RWPE2 (cell line): ENCODE measurements around the gene DMAC2.

Experiments used
- ATAC-seq: fragments of 200-7000 bp; cut with Tn5 transposase; 3 replicates; pipeline ENCODE4 v1.9.1; 2021; ENCODE audit warnings: low read depth
- DNase-seq: peaks from one replicate; pipeline ENCODE4 v3.0.0-alpha.2; 2020; ENCODE audit warnings: low spot score
- H3K27ac ChIP-seq: fragments of 450-650 bp; 2 replicates; pipeline ENCODE4 v1.5.1; 2017; ENCODE audit warnings: mild to moderate bottlenecking; ENCODE audit not compliant: poor library complexity, severe bottlenecking
- H3K27me3 ChIP-seq: fragments of 250-450 bp; sonication (Bioruptor Pico); 2 replicates; pipeline ENCODE4 v1.5.1; 2021; ENCODE audit warnings: mild to moderate bottlenecking, moderate library complexity; ENCODE audit not compliant: insufficient read depth, poor library complexity, severe bottlenecking
- H3K36me3 ChIP-seq: fragments of 250-450 bp; sonication (Bioruptor Pico); 2 replicates; pipeline ENCODE4 v1.5.1; 2020; ENCODE audit warnings: low read depth, mild to moderate bottlenecking, moderate library complexity
- H3K4me1 ChIP-seq: fragments of 250-450 bp; sonication (Bioruptor Pico); 2 replicates; pipeline ENCODE4 v1.5.1; 2021; ENCODE audit warnings: mild to moderate bottlenecking, moderate library complexity; ENCODE audit not compliant: insufficient read depth, poor library complexity, severe bottlenecking
- H3K4me3 ChIP-seq: fragments of 250-450 bp; sonication (Bioruptor Pico); 2 replicates; pipeline ENCODE4 v1.5.1; 2021; ENCODE audit warnings: mild to moderate bottlenecking, moderate library complexity; ENCODE audit not compliant: severe bottlenecking
- H3K9me3 ChIP-seq: fragments of 250-450 bp; sonication (Bioruptor Pico); 2 replicates; pipeline ENCODE4 v1.5.1; 2021; ENCODE audit warnings: mild to moderate bottlenecking, moderate library complexity; ENCODE audit not compliant: severe bottlenecking
- TF ChIP-seq, protein P1 (sequence below): fragments of 450-650 bp; IDR thresholded peaks from one replicate; pipeline ENCODE4 v1.5.1; 2017; ENCODE audit warnings: mild to moderate bottlenecking, moderate library complexity; ENCODE audit not compliant: poor library complexity, severe bottlenecking

The DMAC2 gene

DNA sequence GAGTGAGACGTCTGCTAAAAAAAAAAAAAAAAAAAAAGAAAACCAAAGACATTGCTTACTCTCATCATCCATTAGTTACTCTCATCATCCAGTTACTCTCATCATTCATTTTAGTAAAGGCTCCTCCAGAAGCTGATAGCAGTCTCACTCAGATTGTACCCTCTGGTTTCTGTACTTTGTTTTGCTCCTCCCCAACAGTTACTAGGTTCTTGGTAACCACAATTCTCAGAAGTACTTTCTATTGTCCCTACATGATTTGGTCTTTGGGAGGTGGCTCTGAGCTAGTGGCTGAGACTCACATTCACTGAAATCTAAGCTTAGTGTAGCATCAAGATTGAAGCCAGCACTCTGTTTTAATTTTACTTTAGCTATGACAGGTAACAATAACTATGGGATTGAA is 17.5 kb upstream of the DMAC2 start:
- no peak overlapping the region for H3K4me3 ChIP-seq
- no peaks in the 10 kb centered on the region for H3K9me3 ChIP-seq
- H3K27me3 ChIP-seq: peaks cover 39% of the 10 kb centered on the region
- H3K4me1 ChIP-seq: no peaks in the 10 kb centered on the region
- DNase-seq (no peak), ATAC-seq (no peak)
- H3K36me3 ChIP-seq: no peaks in the 10 kb centered on the region
- TF ChIP-seq, protein P1, sequence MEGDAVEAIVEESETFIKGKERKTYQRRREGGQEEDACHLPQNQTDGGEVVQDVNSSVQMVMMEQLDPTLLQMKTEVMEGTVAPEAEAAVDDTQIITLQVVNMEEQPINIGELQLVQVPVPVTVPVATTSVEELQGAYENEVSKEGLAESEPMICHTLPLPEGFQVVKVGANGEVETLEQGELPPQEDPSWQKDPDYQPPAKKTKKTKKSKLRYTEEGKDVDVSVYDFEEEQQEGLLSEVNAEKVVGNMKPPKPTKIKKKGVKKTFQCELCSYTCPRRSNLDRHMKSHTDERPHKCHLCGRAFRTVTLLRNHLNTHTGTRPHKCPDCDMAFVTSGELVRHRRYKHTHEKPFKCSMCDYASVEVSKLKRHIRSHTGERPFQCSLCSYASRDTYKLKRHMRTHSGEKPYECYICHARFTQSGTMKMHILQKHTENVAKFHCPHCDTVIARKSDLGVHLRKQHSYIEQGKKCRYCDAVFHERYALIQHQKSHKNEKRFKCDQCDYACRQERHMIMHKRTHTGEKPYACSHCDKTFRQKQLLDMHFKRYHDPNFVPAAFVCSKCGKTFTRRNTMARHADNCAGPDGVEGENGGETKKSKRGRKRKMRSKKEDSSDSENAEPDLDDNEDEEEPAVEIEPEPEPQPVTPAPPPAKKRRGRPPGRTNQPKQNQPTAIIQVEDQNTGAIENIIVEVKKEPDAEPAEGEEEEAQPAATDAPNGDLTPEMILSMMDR: no peak
- no peak overlapping the region for H3K27ac ChIP-seq

DNA sequence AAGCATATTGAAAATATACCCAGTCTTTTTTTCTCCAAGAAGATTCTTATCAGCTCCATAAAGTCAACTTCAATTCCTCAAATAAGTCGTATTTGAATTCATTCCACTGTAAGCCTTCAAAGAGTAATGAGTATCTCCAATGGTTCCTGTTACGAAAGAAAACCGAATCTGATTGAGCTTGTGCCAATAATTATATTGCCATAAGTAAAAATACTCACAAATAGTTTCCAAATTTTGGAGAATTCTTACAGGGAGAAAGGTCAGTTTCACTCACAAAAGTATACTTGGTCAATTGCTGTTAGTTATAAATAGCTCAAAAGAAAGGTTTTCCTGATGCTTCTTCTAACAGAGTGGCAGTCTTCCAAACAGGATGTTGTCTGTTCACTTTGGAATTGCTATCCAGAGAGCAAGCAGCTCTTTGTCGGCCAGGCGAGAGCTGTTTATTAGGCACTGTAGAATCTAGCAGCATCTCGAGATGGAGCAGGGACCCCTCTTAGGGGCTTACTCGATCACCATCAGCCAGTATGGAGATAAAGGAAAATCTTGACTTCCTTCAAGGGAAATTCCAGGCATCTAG is 16.7 kb upstream of the DMAC2 start:
- ATAC-seq (no peak), DNase-seq (no peak)
- Histone ChIP-seq H3K27ac (no peak overlapping the region), H3K9me3 (no peaks in the 10 kb centered on the region), H3K36me3 (no peaks in the 10 kb centered on the region), H3K4me1 (no peaks in the 10 kb centered on the region), H3K4me3 (no peak overlapping the region), H3K27me3 (peaks cover 39% of the 10 kb centered on the region)
- TF ChIP-seq, protein P1: no peak

DNA sequence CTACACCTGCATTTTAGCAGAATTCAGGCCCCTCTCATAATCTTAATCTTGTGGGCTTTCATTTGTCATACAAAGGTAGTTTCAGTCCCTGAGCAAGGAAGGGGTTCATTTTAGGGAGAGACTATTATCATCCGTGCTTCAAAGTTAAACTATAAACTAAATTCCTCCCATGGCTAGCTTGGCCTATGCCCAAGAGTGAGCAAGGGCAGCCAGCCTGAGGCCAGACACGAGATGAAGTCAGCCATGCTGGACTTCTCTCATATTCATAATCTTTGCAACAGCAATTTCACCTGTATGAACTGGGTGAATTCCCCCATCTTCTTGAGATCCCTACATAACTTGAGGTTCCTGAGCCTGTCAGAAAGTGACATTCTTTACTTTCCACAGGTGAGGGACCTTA is 16.2 kb upstream of the DMAC2 start:
- no peak for ATAC-seq
- Histone ChIP-seq H3K27me3 (peaks cover 36% of the 10 kb centered on the region), H3K36me3 (no peaks in the 10 kb centered on the region), H3K9me3 (no peaks in the 10 kb centered on the region), H3K27ac (no peak overlapping the region), H3K4me1 (no peaks in the 10 kb centered on the region), H3K4me3 (no peak overlapping the region)
- DNase-seq: no peak
- TF ChIP-seq, protein P1: no peak

DNA sequence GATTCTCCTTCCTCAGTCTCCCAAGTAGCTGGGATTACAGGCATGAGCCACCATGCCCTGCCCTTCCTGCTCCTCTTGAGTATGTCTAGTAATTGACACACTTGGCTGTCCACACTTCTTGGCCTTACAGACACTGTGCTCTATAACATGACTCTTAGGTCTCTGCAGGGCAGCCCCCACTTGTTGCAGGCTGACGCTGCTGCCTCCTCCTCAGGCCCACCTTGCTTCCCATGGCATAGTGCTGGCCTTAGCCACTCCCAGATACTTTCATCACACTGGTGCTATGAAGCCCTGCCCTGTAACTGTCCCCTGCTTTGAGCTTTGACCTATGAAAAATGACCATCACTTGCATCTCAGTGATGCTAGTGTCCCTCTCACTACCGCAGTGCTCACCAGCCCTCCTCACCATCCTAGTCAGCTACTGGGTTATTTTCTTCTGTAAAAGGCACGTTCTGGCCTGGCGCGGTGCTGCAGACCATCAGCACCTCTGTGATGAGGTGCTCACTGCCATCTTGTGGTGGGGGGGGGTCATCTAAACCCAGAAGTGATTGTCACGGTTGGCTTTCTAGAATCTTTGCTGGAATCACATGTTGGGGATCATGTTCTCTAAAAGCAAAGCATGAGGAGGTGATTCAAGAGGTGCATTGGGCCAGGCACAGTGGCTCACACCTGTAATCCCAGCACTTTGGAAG is 13.0 kb upstream of the DMAC2 start:
- Histone ChIP-seq H3K4me1 (no peaks in the 10 kb centered on the region), H3K36me3 (no peaks in the 10 kb centered on the region), H3K27me3 (peaks cover 16% of the 10 kb centered on the region), H3K27ac (no peak overlapping the region), H3K9me3 (no peaks in the 10 kb centered on the region), H3K4me3 (no peak overlapping the region)
- ATAC-seq (no peak), DNase-seq (no peak)
- TF ChIP-seq, protein P1: no peak

DNA sequence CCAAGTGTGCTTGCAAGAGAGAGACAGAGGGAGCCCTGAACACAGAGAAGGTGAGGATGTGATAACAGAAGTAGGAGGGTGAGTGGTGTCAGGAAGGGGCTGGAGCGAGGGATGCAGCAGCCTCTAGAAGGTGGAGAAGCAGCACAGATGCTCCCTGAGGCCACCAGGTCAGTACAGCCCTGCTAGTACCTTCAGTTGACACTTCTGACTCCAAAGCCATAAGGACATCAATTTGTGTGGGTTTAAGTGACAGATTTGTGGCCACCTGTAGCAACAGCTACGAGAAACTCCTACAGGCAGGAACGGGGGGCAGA is 10.1 kb upstream of the DMAC2 start:
- DNase-seq (no peak), ATAC-seq (peak; percentile 22; the same call in 1 of the 3 replicates)
- Histone ChIP-seq H3K4me1 (no peaks in the 10 kb centered on the region), H3K27ac (no peak overlapping the region), H3K9me3 (no peaks in the 10 kb centered on the region), H3K36me3 (no peaks in the 10 kb centered on the region), H3K4me3 (no peak overlapping the region), H3K27me3 (no peaks in the 10 kb centered on the region)
- TF ChIP-seq, protein P1: no peak
